ENCODE results near the gene TGM5.
A peak's percentile ranks its signal among the peaks of the same experiment; 100 is the strongest.
"Not testable (repeated sequence)": the region's sequence is repeated elsewhere in the genome, so short reads cannot be mapped to it uniquely, and the experiment has no call there.

TGM5 gene

GRCh38 chr15:43204016-43204901 is 62.5 kb downstream of the TGM5 start:
- intact Hi-C loops (cut with DNase I; ENCODE audit: low total_unique reads), result no loop called here
- peak in 1 of 2 donors; percentile 44 for DNase-seq

GRCh38 chr15:43199945-43200488 is 66.7 kb downstream of the TGM5 start:
- Histone ChIP-seq H3K4me1 (no peaks in the 10 kb centered on the region), H3K36me3 (peaks cover 28 to 42% (median 40%) of the 10 kb centered on the region in 3 donors), H3K27me3 (no peaks in the 10 kb centered on the region), H3K9me3 (peaks cover 0 to 5% (median 0%) of the 10 kb centered on the region in 3 donors), H3K27ac (no peak overlapping the region), H3K4me3 (no peak overlapping the region)
- DNase-seq, result no peak
- intact Hi-C loops (cut with DNase I; ENCODE audit: low total_unique reads), result loop anchor here (10.0 kb wide), 1 partner anchor 85 kb away; no protein-coding TSS in a partner anchor
- TF ChIP-seq, protein P1, sequence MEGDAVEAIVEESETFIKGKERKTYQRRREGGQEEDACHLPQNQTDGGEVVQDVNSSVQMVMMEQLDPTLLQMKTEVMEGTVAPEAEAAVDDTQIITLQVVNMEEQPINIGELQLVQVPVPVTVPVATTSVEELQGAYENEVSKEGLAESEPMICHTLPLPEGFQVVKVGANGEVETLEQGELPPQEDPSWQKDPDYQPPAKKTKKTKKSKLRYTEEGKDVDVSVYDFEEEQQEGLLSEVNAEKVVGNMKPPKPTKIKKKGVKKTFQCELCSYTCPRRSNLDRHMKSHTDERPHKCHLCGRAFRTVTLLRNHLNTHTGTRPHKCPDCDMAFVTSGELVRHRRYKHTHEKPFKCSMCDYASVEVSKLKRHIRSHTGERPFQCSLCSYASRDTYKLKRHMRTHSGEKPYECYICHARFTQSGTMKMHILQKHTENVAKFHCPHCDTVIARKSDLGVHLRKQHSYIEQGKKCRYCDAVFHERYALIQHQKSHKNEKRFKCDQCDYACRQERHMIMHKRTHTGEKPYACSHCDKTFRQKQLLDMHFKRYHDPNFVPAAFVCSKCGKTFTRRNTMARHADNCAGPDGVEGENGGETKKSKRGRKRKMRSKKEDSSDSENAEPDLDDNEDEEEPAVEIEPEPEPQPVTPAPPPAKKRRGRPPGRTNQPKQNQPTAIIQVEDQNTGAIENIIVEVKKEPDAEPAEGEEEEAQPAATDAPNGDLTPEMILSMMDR (IDR thresholded peaks at IDR 0.05), result no peak

More at GRCh38 chr15:43204016-43204901, 62.5 kb downstream of the TGM5 start:
- H3K36me3 ChIP-seq, result peaks cover 0 to under 1% (median 0%) of the 10 kb centered on the region in 3 donors
- peaks cover 0 to 6% of the 10 kb centered on the region in 2 donors for H3K27me3 ChIP-seq
- H3K9me3 ChIP-seq, result no peaks in the 10 kb centered on the region
- no peak overlapping the region for H3K27ac ChIP-seq
- TF ChIP-seq, protein P1 (IDR thresholded peaks at IDR 0.05), result peak; percentile 33 to 41
- H3K4me1 ChIP-seq, result no peaks in the 10 kb centered on the region
- no peak overlapping the region for H3K4me3 ChIP-seq

GRCh38 chr15:43198992-43199391 is 67.7 kb downstream of the TGM5 start:
- no peaks in the 10 kb centered on the region for H3K27me3 ChIP-seq
- no peak overlapping the region for H3K27ac ChIP-seq
- no peak for DNase-seq
- intact Hi-C loops (cut with DNase I; ENCODE audit: low total_unique reads), result loop anchor here (10.0 kb wide), 1 partner anchor 86 kb away; no protein-coding TSS in a partner anchor
- H3K36me3 ChIP-seq, result peaks cover 37 to 52% (median 50%) of the 10 kb centered on the region in 3 donors
- TF ChIP-seq, protein P1 (IDR thresholded peaks at IDR 0.05), result no peak
- H3K4me1 ChIP-seq, result no peaks in the 10 kb centered on the region
- H3K9me3 ChIP-seq, result peaks cover 0 to 5% (median 0%) of the 10 kb centered on the region in 3 donors
- no peak overlapping the region for H3K4me3 ChIP-seq

- not testable (repeated sequence) for H3K9me3 ChIP-seq, H3K4me1 ChIP-seq, H3K27me3 ChIP-seq, H3K4me3 ChIP-seq, DNase-seq, H3K27ac ChIP-seq
- H3K36me3 ChIP-seq, result peaks cover 38 to 52% (median 51%) of the 10 kb centered on the region in 3 donors
- intact Hi-C loops (cut with DNase I; ENCODE audit: low total_unique reads), result loop anchor here (10.0 kb wide), 1 partner anchor 86 kb away; no protein-coding TSS in a partner anchor
These were observed 68.2 kb downstream of the TGM5 start for GRCh38 chr15:43198556-43198955.

DNA sequence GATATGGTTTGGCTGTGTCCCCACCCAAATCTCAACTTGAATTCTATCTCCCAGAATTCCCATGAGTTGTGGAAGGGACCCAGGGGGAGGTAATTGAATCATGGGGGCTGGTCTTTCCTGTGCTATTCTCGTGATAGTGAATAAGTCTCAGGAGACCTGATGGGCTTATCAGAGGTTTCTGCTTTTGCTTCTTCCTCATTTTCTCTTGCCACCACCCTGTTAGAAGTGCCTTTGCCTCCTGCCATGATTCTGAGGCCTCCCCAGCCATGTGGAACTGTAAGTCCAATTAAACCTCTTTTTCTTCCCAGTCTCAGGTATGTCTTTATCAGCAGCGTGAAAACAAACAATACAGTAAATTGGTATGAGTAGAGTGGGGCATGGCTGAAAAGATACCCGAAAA is 69.0 kb downstream of the TGM5 start:
- not testable (repeated sequence) for H3K4me3 ChIP-seq, H3K4me1 ChIP-seq, H3K27ac ChIP-seq, DNase-seq, H3K9me3 ChIP-seq, H3K27me3 ChIP-seq
- intact Hi-C loops (cut with DNase I; ENCODE audit: low total_unique reads), result loop anchor here (10.0 kb wide), 1 partner anchor 87 kb away; no protein-coding TSS in a partner anchor
- H3K36me3 ChIP-seq, result peaks cover 46 to 58% (median 56%) of the 10 kb centered on the region in 3 donors

DNA sequence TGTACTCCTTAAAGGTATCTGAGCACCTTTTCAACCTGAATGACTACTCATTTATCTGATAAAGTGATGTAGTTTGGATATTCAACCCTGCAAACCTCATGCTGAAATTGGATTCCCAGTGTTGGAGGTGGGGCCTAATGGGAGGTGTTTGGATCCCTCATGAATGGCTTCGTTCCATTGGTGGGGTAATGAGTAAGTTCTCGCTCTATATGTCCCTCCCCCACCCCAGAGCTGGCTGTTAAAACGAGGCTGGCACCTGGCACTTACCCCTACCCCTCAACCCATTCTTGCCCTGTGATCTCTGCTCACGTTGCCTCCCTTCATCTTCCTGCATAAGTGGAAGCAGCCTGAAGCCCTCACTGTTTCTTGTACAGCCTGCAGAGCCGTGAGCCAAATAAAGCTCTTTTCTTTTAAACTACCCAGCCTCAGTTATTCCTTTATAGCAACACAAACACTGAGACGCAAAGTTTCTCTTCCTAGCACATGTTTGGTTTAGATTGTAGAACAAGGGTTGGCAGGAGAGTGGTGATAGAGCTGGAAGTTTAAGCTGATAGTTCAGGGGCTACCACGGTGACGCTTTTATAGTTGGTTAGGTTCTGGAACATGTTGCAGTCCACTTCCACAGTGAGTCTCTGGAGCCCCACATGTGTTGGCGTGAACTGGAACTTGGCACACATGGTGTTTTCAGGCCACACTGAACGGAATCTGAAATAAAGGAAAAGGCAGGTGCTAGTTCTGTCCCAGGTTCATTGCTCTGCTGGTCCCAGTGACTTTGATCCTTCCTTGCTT is 69.8 kb downstream of the TGM5 start:
- Histone ChIP-seq H3K27me3 (no peaks in the 10 kb centered on the region), H3K27ac (no peak overlapping the region), H3K4me1 (no peaks in the 10 kb centered on the region), H3K9me3 (peaks cover 0 to 5% (median 0%) of the 10 kb centered on the region in 3 donors), H3K4me3 (no peak overlapping the region), H3K36me3 (peaks cover 54 to 66% (median 64%) of the 10 kb centered on the region in 3 donors)
- DNase-seq, result no peak
- TF ChIP-seq, protein P1 (IDR thresholded peaks at IDR 0.05), result no peak
- intact Hi-C loops (cut with DNase I; ENCODE audit: low total_unique reads), result loop anchor here (10.0 kb wide), 1 partner anchor 88 kb away; no protein-coding TSS in a partner anchor
